Fibroblast of skin of back (primary cell): ENCODE measurements around the gene PITRM1. TPM values are rescaled to one million over a fixed set of nuclear protein-coding genes. Genes with fewer than 3 reads are reported as not detected.
"Not testable (repeated sequence)": the region's sequence is repeated elsewhere in the genome, so short reads cannot be mapped to it uniquely, and the experiment has no call there.

ENCODE experiments used
- DNase-seq: peaks from one replicate; pipeline ENCODE4 v3.0.0-alpha.2; 2013
- polyA plus RNA-seq, 2 experiments: library from polyadenylated mRNA; unstranded; fragments of 120-200 nt; gene quantifications; one replicate each; pipeline ENCODE4 v1.2.1, GENCODE V29; 2013; ENCODE audit not compliant: insufficient read length in 2 of 2

The PITRM1 gene, protein sequence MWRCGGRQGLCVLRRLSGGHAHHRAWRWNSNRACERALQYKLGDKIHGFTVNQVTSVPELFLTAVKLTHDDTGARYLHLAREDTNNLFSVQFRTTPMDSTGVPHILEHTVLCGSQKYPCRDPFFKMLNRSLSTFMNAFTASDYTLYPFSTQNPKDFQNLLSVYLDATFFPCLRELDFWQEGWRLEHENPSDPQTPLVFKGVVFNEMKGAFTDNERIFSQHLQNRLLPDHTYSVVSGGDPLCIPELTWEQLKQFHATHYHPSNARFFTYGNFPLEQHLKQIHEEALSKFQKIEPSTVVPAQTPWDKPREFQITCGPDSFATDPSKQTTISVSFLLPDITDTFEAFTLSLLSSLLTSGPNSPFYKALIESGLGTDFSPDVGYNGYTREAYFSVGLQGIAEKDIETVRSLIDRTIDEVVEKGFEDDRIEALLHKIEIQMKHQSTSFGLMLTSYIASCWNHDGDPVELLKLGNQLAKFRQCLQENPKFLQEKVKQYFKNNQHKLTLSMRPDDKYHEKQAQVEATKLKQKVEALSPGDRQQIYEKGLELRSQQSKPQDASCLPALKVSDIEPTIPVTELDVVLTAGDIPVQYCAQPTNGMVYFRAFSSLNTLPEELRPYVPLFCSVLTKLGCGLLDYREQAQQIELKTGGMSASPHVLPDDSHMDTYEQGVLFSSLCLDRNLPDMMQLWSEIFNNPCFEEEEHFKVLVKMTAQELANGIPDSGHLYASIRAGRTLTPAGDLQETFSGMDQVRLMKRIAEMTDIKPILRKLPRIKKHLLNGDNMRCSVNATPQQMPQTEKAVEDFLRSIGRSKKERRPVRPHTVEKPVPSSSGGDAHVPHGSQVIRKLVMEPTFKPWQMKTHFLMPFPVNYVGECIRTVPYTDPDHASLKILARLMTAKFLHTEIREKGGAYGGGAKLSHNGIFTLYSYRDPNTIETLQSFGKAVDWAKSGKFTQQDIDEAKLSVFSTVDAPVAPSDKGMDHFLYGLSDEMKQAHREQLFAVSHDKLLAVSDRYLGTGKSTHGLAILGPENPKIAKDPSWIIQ
- polyA plus RNA-seq (2013, experiment 1 of 2; ENCODE audit: insufficient read length) = 113 TPM
- polyA plus RNA-seq (2013, experiment 2 of 2; ENCODE audit: insufficient read length) = 71.7 TPM

DNA sequence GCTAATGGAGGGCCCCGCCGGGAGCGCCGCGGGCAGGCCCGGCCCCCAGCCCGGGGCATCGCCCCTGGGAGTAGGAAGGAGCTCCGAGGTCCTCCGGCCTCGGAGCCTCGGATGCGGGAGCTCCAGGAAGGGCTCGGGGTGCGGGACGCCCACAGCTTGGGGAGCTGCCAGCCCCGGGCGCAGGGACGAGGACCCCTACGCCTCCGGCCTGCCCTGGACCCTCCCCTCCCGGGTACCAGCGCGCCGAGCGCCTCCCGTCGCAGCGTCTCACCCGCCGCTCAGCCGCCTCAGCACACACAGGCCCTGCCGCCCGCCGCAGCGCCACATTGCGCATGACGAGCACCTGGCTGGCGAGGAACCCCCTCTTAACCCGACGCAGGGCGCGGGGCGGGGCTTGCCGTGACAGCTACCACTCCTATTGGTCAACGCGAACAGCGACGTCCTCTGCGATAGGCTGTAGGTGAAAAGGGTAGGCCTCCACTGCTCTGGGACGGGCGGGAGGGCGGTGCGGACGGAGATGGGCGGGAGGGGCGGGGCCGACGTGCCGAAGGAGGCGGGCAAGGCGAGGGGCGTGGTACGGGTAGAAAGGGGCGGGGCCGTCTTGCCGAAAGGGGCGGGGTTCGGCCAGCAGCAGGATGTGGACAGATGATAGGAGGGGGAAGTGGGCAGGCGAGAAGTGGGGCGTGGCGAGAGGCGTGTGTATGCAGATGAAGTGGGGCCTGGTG lies at the start of gene PITRM1:
PITRM1 (minus strand) TSS at position 337 of the 725 bp plus-strand sequence; CDS start at position 327, 10 bp downstream.
- DNase-seq = peak; percentile 98

DNA sequence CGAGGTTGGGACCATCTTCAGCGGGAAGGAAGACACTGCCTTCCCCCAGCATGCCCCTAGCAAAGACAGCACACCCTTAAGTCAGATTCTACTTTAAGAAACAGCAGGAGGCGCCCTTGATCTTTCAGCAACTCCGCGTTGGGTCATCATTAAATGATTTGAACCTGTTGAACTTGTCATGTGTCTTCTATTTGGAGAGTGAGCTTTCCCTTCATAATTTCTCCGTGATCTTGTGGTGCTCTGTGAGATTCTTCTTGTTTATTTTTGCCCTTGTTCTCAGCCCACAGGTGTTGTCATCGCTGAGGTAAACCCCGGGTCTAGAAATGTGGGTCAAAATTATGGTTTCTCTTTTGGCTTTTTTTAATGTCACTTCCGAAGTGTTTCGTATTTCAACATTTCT lies 49.5 kb upstream of the PITRM1 start:
- peak; percentile 71 for DNase-seq

DNA sequence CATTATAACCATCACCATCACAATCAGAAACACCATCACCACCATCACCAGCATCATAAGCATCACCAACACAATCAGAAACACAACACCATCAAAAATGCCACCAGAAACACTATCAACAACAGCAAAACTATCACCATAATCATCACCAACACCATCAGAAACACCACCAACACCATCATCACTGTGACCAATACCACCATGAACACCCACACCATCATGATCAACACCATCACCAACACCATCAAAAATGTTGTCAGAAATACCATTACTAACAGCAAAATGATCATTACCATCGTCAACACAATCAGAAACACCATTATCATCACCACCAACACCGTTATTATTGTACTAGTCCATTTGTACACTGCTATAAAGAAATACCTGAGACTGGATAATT lies 49.0 kb upstream of the PITRM1 start:
- DNase-seq = not testable (repeated sequence)

DNA sequence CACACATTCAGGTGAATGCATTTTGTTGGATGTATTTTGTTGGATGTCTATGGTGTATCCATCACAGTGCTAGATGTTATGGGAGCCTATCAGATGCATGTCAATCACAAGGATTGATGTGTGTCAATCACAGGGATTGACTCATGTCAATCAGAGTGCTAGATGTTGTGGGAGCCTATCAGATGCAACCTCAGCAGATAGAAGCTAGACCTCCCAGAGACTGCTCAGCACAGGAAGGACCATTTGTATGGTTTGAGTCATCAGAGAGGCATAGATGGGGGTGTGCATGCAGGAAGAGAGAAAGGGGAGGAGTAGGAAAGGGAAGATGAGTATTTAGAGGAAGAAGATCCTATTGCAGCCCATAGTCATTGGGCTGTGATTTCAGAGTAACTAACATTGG lies 48.3 kb upstream of the PITRM1 start:
- peak; percentile 92 for DNase-seq

DNA sequence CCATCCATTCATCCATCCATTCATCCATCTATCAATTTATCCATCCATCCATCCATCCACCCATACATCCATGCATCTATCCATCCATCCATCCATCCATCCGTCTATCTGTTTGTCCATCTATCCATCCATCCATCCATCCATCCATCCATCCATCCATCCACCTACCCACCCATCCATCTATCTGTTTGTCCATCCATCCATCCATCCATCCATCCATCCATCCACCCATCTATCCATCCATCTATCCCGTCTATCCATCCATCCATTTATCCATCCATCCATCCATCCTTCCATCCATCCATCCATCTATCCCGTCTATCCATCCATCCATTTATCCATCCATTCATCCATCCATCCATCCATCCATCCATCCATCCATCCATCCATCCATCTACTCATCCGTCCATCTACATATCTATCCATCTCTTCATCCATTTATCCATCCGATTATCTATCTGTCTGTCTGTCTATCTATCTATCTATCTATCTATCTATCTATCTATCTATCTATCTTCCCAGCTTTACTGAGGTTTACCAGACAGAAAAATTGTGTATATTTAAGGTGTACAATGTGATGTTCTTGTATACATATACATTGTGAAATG lies 46.5 kb upstream of the PITRM1 start:
- not testable (repeated sequence) for DNase-seq

DNA sequence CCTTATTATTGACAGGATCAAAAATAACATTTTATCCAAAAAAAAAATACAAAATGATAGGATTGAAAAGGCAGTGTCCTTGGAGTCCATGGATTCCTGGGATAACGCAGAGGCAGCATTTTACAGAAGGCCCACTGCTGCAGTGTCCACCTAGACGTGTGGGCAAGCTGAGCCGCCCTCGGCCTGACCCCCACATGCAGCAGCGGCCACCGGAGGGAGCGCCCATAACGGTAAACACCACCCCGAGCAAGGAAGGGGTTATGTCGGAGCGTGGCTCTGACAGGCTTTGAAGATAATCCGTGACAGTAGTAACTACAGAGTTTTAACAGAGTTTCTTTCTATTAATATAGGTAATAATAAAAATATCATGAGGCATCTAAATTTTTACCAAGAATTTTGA lies 45.3 kb upstream of the PITRM1 start:
- no peak for DNase-seq

DNA sequence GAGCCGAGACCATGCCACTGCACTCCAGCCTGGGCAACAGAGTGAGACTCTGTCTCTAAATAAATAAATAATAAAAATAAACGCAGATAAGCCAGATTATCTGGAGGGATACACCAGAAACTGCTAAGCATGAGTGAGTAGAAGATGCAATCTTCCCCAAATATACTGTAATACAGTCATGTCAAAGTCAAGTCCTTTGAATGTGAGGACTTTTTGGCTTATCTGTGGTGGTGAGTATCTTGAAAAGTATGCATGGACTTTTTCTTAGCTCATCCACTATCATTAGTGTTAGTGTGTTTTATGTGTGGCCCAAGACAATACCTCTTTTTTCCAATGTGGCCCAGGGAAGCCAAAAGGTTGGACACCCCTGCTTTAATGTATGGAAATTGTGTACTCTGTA lies 44.7 kb upstream of the PITRM1 start:
- DNase-seq = peak; percentile 90

DNA sequence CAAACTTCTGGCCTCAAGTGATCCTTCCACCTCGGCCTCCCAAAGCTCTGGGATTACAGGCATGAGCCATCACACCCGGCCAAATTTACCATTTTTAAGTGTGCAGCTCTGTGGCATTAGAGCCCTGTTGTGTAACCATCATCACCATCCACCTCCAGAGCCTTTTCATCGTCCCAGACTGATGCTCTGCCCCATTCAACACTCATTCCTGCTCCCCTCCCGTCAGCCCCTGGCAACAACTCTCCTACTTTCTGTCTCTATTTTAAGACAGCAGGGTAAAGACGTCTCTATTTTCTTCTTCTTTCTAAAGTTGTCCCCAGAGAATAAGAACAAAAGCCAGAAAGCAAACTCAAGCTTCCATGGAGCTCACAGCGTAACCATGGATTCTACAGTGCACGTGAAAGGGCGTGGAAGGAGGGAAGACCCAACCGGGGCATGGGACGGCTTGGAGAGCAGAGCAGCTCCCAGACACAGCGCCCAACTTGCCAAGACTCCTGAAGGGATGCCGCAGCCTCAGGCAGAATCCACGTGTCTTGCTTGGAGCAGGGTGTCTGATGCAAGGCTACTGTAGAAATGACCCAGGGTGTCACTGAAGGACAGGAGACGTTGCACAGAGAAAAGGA lies 42.7 kb upstream of the PITRM1 start:
- no peak for DNase-seq

DNA sequence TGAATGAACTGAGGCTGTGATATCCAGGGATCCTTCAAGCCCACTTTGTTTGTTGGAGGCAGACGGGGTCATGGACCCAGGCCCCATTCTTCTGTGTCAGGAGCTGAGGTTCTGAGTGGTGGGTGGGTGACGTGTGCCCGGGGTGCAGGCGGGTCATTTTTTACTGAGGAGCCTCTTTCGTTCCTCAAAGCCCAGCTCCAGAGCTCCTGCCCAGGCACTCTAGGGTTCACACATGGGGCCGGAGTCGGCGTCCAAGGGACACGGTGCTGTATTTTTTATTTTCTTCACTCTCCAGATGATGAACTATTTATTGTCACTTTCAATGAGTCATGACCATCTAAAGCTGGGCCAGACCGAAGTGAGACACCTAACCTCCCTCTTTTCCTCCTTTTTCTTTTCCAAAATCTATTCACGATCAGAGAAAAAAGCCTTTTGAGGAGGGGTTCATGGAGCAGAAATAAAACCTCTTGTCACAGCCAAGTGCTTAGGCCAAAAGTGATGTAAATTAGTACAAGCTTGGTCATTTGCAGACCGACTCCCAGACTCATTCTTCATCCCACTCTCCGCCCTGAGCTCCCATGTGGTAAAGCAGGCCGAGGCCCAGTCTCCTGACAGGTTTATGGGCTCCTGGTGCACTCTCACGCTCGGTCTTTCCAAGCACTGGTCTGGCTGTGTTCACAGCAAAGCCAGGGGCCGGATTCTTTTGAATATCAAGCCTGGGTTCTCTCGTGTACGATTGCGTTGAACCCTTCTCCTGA lies 41.4 kb upstream of the PITRM1 start:
- DNase-seq = no peak

DNA sequence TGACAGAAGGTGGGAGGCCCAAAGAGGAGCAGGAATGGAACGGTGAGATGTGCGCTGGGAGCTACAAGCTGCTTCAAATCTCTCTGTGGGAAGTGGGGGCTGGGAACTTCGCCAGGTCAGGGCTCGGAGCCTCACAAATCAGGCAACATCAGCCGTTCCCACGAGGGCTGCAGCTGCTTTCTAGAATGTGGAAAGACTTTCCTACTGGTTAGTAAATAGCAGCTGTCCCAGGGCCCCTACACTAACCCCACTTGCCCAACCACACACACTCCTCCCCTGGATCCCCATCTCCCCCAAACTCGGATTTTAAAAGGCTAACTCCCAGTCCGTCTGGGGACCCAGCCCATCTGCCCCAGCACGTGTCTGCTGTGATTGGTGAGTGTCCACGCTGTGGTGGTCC lies 40.6 kb upstream of the PITRM1 start:
- DNase-seq = no peak

DNA sequence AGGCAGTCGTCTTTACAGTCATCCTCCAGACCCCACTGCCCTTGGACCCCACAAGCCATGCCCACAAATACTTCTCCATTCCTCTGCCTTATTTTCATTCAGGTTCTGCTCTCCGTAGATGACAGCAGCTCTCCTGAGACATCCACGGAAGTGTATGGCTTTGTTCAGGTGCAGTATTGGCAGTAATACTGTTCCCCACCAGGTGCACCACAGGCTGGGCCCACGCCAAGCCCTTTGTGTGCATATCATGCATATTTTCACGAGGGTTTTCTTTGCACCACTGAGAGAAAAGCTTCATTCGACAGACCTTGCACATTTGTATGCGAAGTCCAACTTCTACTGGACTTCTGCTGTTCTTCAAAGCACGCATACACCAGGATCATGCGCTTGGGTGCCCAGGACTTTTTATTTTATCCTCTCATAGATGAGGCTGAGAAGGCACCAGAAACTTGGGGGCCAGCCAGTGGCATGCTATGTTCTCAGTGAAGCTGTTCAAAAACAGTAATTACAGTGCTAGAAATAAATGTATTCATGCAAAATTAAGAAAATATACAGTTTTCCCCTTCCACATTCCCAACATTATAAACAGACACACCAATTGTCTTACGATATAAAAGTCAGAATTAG lies 37.8 kb upstream of the PITRM1 start:
- DNase-seq = no peak

DNA sequence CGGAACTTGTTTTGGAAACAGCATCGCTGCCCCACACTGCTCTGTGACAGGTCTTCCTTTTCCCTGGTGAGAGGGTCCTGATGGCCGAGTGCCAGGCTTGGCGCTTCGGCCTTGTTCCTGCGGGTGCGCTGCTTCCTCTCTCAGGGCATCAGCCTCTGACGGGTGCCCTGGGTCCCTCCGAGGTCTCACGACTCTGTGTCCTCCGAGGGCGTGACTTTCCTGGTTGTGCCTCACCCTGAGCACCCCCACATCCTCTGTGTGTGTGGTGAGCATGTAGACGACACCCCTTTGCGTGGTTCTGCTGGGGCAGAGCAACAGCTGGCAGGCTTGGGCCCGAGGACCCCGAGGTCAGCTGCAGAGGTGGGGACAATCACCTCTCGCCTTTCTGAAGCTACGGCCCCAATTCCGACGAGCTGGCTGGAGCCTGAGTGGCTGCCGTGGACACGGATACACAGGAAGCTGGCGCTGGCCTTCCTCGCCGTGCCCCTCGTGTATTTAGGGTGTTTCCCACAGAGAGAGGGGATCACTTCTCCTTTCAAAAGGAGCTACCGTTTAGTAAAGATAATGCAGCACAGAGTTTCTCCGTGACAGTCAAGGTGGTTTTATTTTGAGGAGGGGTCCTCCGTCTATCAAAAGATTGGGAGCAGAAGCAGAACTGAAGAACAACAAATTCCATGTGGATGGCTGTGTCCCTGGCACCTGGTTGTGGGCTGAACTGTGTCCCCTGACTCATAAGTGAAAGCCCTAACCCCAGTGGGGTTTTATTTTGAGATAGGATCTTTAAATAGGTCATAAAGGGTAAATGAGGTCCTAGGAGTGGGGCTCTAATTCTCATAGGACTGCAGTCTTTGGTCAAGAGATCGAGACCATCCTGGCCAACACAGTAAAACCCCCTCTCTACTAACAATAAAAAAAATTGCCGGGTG lies 36.2 kb upstream of the PITRM1 start:
- no peak for DNase-seq

DNA sequence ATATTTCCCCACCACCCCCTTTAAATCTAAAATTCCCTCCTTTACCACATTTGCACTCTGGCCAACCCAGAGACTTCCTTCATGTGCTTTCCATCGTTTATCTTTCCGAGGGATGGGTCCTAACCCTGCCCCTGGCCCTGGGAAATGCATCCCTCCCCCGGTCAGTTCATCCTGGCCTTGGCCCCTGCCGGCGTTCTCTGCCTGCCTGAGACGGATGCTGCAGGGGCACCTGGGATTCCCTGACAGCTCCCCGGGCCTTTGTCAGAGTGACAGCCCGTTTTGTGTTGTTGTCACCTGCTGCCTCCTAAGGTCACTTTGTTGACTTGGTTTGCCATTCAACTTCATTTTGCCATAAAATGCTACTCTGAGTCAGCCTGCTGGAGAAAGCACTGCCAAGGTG lies 34.8 kb upstream of the PITRM1 start:
- no peak for DNase-seq

DNA sequence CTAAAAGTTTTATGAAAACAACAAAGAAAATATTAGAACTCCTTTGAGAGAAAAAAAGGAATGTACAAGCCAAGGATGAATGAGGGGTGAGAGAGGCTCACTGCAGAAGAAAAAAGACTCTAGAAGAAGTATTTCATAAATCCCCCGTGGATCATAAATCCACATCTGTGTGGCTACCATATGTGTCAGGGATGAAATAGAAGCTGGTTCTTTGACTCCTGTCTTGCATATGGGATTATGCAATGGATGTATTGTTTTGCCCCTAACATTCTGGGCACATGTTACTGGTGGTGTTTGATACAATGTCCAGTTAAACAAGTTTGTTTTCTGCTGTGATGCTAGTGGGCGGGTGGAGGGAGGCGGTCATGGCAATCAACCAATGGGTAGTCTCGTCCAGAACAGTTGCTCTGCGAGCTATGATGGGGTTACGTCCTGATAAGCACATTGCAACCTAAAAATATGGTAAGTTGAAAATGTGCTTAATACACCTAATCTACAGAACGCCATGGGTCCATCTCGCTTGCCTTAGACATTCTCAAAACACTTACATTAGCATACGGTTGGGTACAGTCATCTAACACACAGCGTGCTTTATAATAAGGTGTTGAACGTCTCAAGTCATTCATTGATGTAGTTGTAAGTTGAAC lies 34.1 kb upstream of the PITRM1 start:
- no peak for DNase-seq

DNA sequence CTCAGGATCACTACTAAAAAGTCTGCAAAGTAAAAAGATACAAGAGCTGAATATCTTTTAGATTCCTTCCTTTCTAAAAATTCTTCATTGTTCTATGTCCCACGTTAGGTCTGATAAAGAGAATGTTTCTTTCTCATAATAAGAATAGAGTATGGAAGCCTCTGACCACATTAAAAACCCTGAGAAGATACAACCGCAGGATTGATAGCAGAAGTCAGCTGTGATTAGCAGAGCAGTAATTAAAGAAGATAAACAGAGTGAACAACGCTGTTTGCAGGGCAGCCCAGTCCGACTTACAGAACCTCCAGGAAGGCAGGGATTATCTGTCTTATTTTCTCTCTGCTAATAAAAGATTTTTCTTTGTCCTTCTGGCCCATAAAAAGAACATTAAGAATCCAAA lies 31.4 kb upstream of the PITRM1 start:
- DNase-seq = no peak

DNA sequence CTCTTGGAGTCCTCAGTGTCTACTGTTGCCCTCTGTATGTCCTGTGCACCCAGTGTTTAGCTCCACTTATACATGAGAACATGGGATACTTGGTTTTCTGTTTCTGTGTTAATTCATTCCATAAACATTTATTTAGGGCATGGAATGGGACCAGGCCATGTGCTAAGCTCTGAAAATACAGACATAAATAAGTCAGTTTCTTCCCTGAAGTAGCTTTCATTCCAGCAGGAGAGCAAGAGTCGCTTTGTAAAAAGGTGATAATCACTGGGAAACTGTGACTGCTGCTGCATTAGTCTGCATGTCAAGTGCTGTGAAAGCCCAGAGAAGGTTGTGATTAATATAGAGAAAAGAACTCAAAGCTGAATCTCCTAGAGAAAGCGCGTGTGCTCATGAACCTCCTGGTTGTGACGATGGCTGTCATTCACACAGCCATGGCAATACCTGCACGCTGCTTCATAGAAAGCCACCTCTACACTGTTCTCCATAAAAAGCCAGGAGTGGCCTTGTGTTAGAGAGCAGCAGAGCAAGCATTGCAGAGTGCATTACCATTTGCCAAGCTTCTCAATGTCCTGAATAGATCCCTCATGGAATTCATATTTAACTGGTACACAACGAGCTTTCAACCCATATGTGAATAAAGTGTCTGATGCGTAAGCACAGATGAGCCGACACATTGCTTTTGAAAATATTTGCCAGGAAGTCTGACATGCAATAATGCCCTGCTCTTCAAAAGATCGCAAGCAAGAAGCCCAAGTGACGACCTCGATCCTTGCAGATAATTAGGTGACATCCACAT lies 30.6 kb upstream of the PITRM1 start:
- no peak for DNase-seq

DNA sequence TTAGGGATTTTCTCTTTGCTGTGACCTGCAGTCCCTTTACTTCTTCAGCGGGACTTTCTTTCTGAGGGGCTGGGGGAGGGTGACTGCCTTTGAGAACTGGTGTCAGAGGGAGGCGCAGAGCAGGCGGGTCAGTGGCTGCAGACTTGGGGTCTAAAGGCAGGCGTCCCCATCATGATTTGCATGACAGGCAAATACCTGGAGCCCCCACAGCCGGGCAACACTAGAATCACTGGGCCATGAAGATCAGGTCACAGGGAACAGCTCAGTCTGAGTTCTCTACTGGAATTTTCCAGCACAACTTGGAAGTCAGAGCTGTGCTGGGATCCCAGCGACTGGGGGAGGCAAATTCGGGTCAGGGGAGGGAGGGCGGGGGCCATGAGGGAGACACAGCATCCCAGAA lies 29.2 kb upstream of the PITRM1 start:
- DNase-seq = no peak

DNA sequence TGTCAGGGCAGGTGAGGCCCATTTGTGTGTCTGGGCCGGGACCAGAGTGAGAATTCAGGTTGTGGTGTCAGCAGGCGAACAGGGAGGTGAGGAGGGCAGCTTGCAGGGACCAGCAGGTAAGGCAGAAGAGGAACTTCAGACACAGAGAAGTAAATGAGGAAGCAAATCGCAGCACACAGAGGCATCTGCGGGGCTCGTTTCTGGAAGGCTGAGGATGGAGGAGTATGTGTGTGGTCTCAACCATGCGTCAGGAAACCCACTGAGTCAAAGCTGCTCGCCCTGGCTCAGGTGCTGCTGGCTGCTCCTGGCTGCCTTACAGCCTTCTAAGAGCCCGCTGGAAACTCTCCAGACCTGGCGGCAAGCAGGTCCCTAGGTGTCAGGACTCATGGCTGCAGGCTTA lies 26.9 kb upstream of the PITRM1 start:
- no peak for DNase-seq
